GM18870 (cell line): ENCODE data around the gene PEAR1.

Experiments used
- ATAC-seq: cut with Tn5 transposase; IDR thresholded peaks from one replicate; pipeline ENCODE4 v1.9.1; 2021; ENCODE audit warnings: moderate library complexity; ENCODE audit not compliant: unreplicated experiment

Gene PEAR1

GRCh38 chr1:156933136-156933535 is 39.6 kb downstream of the PEAR1 start:
- ATAC-seq = no peak

- no peak for ATAC-seq
Observed at GRCh38 chr1:156935505-156936128, 42.1 kb downstream of the PEAR1 start.

GRCh38 chr1:156936191-156936590 is 42.7 kb downstream of the PEAR1 start:
- ATAC-seq = no peak

- ATAC-seq = no peak
Observed at GRCh38 chr1:156936721-156937220, 43.3 kb downstream of the PEAR1 start.

GRCh38 chr1:156937883-156938282 is 44.4 kb downstream of the PEAR1 start:
- ATAC-seq = no peak

- ATAC-seq = no peak
Observed at GRCh38 chr1:156938813-156939212, 45.3 kb downstream of the PEAR1 start.

GRCh38 chr1:156939786-156940334 is 46.3 kb downstream of the PEAR1 start:
- no peak for ATAC-seq

GRCh38 chr1:156941675-156942074 is 48.2 kb downstream of the PEAR1 start:
- ATAC-seq = no peak

- no peak for ATAC-seq
Observed at GRCh38 chr1:156942176-156942575, 48.7 kb downstream of the PEAR1 start.

- ATAC-seq = no peak
Observed at GRCh38 chr1:156942576-156942975, 49.1 kb downstream of the PEAR1 start.

- no peak for ATAC-seq
Observed at GRCh38 chr1:156943756-156944155, 50.2 kb downstream of the PEAR1 start.

GRCh38 chr1:156944268-156944667 is 50.8 kb downstream of the PEAR1 start:
- no peak for ATAC-seq

GRCh38 chr1:156944848-156945247 is 51.3 kb downstream of the PEAR1 start:
- no peak for ATAC-seq

- ATAC-seq = no peak
Observed at GRCh38 chr1:156945881-156946661, 52.6 kb downstream of the PEAR1 start.

- no peak for ATAC-seq
Observed at GRCh38 chr1:156947127-156947526, 53.6 kb downstream of the PEAR1 start.

GRCh38 chr1:156947818-156948525 is 54.5 kb downstream of the PEAR1 start:
- ATAC-seq = no peak

GRCh38 chr1:156948708-156949107 is 55.2 kb downstream of the PEAR1 start:
- no peak for ATAC-seq

- no peak for ATAC-seq
Observed at GRCh38 chr1:156949127-156949526, 55.6 kb downstream of the PEAR1 start.

- ATAC-seq = no peak
Observed at GRCh38 chr1:156951371-156951770, 57.9 kb downstream of the PEAR1 start.

GRCh38 chr1:156953571-156953970 is 60.1 kb downstream of the PEAR1 start:
- no peak for ATAC-seq

GRCh38 chr1:156956333-156956732 is 62.8 kb downstream of the PEAR1 start:
- ATAC-seq = no peak
